ENCODE results near the gene UROS.

UROS gene

DNA sequence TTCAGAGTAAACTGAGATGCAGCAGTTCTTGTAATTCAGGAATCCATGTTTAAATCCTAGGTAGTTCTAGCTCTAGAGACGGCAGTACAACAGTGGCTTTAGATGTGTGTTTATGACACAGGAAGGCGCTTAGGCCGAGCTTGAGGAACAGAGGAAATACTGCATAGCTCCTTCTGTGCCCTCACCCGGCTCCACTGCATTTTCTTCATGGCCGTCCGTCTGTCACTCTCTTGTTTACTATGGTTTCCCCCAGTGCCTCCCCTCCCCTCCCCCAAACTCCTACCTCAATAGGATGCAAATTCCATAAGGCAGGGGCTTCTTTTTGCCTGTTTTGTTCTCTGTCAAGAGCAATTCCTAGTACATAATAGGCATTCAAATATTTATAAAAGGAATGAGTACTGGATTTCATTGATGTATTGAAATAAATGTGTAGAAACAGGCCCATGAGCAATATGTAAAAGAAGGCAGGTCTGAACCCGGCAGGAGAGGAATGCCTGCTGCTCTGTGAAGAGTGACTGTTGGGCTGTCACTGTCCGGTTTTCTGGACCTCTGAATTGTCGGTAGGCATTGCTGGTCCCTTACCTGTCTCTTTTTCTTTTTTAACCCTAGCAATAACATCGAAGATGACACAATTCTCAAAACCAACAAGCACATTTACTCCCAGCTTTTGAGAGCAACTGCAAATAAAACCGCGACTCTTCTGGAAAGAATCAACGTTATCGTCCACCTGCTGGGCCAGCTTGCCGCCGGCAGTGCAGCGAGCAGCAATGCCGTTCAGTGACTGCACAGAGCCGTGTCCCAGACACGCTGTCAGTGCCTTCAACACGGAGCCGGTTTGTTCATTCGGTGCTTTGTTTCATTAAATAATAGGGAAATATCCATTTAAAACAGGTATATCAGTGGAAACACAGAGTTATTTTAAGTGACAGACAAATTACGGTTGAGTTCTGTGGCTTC, 60.1 kb downstream of the UROS start:
- no peak for DNase-seq (ENCODE audit: low spot score)

DNA sequence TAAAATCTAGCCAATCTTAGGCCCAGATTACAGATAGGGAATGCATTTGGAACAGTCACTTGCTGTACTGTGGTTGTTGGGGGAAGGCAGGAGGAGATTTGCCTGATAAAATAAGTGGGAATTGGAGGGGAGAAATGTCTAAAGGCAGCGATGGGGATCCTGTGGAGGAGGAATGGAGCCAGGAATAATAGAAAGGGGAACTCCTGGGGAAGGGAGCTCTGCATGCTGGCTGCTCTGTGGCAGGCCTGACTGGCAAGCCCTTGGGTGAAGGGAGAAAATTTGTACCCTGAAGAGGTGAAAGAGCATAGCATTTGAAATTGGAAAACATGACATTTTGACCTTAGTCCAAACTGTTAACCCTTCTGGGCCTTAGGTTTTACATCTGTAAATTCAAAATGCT, 61.1 kb downstream of the UROS start:
- DNase-seq (ENCODE audit: low spot score): no peak

DNA sequence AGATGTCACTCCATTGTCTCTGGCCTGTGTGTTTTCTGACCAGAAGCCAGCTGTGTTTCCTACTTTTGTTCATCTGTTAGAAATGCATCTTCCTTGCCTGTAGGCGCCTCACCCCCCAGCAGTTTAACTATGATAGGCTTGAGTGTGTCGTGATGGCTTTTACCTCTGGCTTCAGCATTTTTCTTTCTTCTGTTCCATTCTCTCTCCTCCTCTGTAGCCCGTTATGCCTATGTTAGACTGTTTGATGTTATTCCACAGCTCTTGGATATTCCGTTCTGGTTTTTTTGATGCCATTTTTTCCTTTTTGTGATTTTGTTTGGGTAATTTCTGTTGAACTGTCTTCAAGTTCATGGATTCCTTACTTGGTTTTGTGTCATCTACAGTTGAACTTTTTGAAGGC, 65.3 kb downstream of the UROS start:
- no peak for DNase-seq (ENCODE audit: low spot score)

DNA sequence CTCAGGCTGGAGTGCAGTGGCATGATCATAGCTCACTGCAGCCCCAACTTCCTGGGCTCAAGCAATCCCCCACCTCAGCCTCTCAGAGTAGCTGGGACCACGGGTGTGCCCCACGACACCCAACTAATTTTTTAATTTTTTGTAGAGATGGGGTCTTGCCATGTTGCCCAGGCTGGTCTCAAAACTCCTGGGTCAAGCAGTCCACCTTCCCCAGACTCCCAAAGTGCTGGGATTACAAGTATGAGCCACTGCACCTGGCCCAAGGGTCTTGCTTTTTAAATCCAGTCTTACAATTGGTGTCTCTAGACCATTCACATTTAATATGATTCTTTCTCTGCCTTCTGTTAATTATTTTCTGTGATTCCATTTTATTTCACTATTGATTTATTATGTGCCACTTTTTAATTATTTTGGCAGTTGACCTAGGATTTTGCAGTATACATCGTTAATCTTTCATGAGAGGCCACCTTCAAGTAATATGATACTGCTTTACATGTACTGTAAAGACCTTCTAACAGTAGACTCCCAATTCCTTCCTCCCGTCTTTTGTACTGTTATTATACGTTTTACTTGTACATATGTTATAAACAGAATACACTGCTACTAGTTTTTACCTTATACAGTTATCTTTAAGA, 66.1 kb downstream of the UROS start:
- DNase-seq (ENCODE audit: low spot score): no peak

DNA sequence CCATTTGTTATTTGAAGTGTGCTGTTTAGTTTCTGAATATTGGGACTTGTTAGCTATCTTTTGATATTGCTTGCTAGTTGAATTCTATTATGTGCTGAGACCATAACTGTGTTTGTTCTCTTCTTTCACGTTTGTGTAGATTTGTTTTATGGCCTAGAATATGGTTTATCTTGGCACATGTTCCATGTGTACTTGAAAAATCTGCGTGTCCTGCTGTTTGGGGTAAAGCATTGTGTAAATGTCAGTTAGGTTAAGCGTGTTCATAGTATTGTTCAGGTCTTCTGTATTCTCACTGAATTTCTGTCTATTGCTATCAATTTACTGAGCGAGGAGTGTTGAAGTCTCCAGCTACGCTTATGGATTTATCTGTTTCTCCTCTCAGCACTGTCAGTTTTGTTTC, 66.9 kb downstream of the UROS start:
- DNase-seq (ENCODE audit: low spot score): no peak

DNA sequence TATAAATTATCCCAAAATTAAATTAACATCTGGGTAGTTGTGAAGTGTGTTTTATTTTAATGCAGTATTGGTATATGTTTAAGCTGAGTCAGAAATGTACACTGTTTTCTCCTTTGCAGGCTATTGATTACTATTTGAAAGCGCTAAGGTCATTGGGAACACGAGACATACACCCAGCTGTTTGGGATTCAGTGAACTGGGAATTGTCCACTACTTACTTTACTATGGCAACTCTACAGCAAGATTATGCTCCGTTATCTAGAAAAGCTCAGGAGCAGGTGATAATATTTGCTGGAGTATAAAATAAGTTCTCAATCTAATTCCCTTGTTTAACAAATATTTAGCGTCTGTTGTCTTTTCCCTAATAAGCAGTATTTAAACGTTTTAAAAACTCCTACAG, 75.6 kb downstream of the UROS start:
- DNase-seq (ENCODE audit: low spot score): no peak

DNA sequence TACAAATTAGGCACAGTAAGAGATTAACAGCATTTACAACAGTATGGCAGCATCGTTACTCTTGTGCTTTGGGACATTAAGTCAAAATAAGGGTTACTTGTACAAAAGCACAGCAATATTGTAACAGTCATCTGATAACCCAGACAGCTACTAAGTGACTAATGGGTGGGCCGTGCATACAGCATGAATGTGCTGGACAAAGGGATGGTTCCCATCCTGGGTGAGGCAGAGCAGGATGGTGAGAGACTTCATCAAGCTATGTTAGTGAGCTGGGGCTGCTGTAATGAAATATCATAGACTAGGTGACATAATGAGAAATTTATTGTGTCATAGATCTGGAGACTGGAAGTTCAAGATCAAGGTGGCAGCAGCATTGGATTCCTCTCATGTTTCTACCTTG, 78.1 kb downstream of the UROS start:
- no peak for DNase-seq (ENCODE audit: low spot score)

DNA sequence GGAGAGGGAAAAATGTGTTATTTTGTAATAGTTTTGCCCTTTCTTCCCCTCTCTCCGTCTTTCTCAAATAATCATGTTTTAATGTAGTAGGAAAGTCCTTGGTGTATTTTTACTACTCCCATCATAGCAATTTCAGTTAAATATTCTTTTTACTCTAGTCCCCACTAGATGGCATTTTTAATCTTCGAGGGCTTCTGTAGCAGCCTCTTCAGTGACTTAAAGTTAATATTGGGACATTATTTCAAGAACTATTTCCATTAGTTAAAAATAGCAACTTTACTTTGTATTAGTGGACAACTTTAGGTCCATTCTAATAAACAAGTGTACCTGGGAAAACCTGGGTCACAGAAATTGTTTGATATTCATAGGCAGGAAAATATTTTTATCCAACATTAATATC, 80.6 kb downstream of the UROS start:
- DNase-seq (ENCODE audit: low spot score): no peak

DNA sequence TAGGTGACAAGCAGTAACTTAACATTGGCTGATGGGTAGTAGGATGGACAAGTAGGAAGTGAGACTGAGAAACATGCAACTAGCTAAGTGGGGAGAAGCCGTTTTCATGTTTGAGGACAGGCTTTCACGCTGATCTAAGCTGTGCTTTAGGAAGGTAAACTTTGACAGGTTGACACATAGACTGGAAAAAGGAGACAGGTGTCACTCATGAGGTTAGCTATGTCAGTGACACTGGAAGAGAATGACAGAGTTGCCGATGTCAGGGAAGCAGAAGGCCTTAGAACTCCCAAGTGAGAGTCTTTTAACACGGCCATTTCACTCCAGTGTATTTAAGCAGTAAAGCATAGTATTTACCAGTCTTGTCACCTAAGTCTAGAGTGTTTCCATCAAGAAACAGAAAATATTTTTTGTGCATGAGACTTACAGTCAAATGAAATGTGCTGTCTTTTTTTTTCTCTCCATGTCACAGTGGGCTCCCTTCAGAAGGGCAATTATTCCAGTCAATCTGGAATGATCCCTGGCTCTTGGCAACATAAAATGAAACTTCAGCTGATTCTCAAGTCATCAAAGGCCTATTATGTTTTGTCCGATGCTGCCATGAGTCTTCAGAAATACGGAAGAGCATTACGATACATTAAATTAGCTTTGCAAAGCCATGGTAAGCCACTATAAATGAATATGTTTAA, 82.9 kb downstream of the UROS start:
- no peak for DNase-seq (ENCODE audit: low spot score)

All from putamen (tissue), 1 donor.